Measurements from ENCODE around the gene C16orf74.

Gene C16orf74

GRCh38 chr16:85664580-85665372, 86.1 kb downstream of the C16orf74 start:
- no peak overlapping the region for H3K4me3 ChIP-seq (ENCODE audit: low read depth, low read length)
- no peak for DNase-seq (ENCODE audit: low read depth)
- TF ChIP-seq MYC (IDR thresholded peaks at IDR 0.05; ENCODE audit: low read depth, low read length) = no peak

- TF ChIP-seq MYC (IDR thresholded peaks at IDR 0.05; ENCODE audit: low read depth, low read length) (no peak), POLR2A (IDR thresholded peaks at IDR 0.05; ENCODE audit: extremely low read depth, insufficient read length) (no peak), MAX (IDR thresholded peaks at IDR 0.05; ENCODE audit: low read depth, low read length) (no peak), CTCF (IDR thresholded peaks at IDR 0.05; ENCODE audit: low read depth, low read length) (no peak)
- DNase-seq (ENCODE audit: low read depth) = no peak
- H3K4me3 ChIP-seq (ENCODE audit: low read depth, low read length) = no peak overlapping the region
These were observed 87.0 kb downstream of the C16orf74 start for GRCh38 chr16:85663891-85664321.

GRCh38 chr16:85662976-85663830, 87.7 kb downstream of the C16orf74 start:
- TF ChIP-seq CTCF (IDR thresholded peaks at IDR 0.05; ENCODE audit: low read depth, low read length) = no peak
- no peak for TF ChIP-seq MAX (IDR thresholded peaks at IDR 0.05; ENCODE audit: low read depth, low read length)
- TF ChIP-seq POLR2A (IDR thresholded peaks at IDR 0.05; ENCODE audit: extremely low read depth, insufficient read length) = no peak
- TF ChIP-seq MYC (IDR thresholded peaks at IDR 0.05; ENCODE audit: low read depth, low read length) = no peak
- H3K4me3 ChIP-seq (ENCODE audit: low read depth, low read length) = no peak overlapping the region
- no peak for DNase-seq (ENCODE audit: low read depth)

- no peak for TF ChIP-seq POLR2A (IDR thresholded peaks at IDR 0.05; ENCODE audit: extremely low read depth, insufficient read length)
- no peak for TF ChIP-seq CTCF (IDR thresholded peaks at IDR 0.05; ENCODE audit: low read depth, low read length)
- no peak for TF ChIP-seq MYC (IDR thresholded peaks at IDR 0.05; ENCODE audit: low read depth, low read length)
- no peak overlapping the region for H3K4me3 ChIP-seq (ENCODE audit: low read depth, low read length)
- no peak for DNase-seq (ENCODE audit: low read depth)
These were observed 88.4 kb downstream of the C16orf74 start for GRCh38 chr16:85662482-85662812.

GRCh38 chr16:85661740-85662481, 89.0 kb downstream of the C16orf74 start:
- no peak for TF ChIP-seq MYC (IDR thresholded peaks at IDR 0.05; ENCODE audit: low read depth, low read length)
- TF ChIP-seq MAX (IDR thresholded peaks at IDR 0.05; ENCODE audit: low read depth, low read length) = no peak
- no peak for TF ChIP-seq CTCF (IDR thresholded peaks at IDR 0.05; ENCODE audit: low read depth, low read length)
- no peak for TF ChIP-seq POLR2A (IDR thresholded peaks at IDR 0.05; ENCODE audit: extremely low read depth, insufficient read length)
- H3K4me3 ChIP-seq (ENCODE audit: low read depth, low read length) = no peak overlapping the region
- DNase-seq (ENCODE audit: low read depth) = no peak

All from NB4 (cell line).